GM21360 (cell line): ENCODE results near the gene DMAC2.
A peak's percentile ranks its signal among the peaks of the same experiment; 100 is the strongest.
"Not testable (repeated sequence)": the region's sequence is repeated elsewhere in the genome, so short reads cannot be mapped to it uniquely, and the experiment has no call there.

ENCODE experiments used
- ATAC-seq: cut with Tn5 transposase; IDR thresholded peaks from one replicate; pipeline ENCODE4 v1.9.1; 2021; ENCODE audit warnings: mild to moderate bottlenecking, moderate library complexity; ENCODE audit not compliant: unreplicated experiment

DMAC2 gene

DNA sequence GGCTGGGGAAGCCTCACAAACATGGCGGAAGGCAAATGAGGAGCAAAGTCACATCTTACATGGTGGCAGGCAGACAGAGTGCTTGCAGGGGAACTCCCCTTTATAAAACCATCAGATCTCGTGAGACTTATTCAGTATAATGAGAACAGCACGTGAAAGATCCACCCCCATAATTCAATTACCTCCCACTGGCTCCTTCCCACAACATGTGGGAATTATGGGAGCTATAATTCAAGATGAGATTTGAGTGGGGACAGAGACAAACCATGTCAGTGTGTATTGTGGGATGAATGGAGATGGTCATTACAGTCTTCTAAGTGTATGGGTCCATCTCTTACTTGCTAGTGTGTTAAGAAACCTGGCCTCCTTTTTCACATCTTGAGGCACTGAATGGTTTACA is 37.7 kb downstream of the DMAC2 start:
- ATAC-seq, result no peak

GRCh38 chr19:41401483-41401882 is 38.2 kb downstream of the DMAC2 start:
- no peak for ATAC-seq

DNA sequence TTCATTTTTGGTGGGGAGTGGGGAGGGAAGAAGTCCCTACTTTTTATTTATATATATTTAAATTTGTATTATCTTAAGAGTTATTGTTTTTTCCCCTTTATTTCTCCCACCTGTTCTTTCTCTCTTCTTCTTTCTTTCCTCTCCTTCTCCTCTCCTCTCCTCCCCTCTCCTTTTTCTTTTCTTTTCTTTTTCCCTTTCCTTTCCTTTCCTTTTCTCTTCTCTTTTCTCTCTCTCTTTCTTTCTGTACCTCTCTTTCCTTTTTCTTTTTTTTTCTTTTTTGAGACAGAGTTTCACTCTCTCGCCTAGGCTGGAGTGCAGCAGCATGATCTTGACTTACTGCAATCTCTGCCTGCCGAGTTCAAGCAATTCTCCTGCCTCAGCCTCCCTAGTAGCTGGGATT is 40.2 kb downstream of the DMAC2 start:
- ATAC-seq, result no peak

DNA sequence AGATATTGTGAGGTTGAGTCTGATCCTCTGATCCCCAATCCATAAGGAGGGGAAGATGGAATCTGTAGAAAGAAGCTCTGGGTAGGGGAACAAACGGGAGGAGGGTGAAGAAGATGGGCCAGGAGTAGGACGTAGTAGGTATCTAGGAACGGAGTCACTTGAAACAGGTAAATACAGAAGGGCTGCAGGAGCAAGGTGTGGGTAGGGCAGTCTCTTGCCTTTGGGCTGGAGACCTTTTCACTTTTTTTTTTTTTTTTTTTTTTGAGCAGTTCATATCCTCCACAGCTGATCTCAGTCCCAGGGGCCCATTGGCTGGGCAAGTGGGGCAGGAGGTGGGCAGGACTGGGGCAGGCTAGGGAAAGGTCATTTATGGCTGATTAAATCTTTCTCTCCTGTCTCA is 40.6 kb downstream of the DMAC2 start:
- no peak for ATAC-seq

DNA sequence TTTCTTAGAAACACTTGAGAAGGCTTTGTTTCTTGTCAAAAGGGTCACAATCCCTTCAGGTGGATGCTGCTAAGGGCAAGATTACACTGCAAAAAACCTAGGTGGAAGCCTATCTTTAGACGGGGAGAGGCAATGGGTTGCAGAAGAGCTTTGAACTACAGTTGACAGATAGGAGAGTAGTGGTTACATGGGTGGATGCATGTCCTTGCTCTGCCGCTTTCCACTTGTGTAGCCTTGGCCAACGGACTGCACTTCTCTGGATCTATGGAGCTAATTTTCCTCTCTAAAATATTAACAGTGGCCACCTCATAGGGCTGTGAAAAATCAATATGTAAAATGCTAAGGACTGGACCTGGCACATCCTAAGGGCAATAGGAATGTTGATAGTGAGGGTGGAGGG is 41.1 kb downstream of the DMAC2 start:
- no peak for ATAC-seq

- ATAC-seq, result no peak
These were observed 41.7 kb downstream of the DMAC2 start for GRCh38 chr19:41398050-41398418.

GRCh38 chr19:41397086-41398049 is 42.3 kb downstream of the DMAC2 start, which contains the start of the genes BCKDHA and EXOSC5:
TSS of gene BCKDHA (plus strand) at chr19:41397818. CDS start at chr19:41397828, 10 bp downstream.
TSS of gene EXOSC5 (minus strand) at chr19:41397359. CDS start at chr19:41397328, 31 bp downstream.
- ATAC-seq, result peak; percentile 78

GRCh38 chr19:41395355-41395754 is 44.4 kb downstream of the DMAC2 start:
- ATAC-seq, result no peak

DNA sequence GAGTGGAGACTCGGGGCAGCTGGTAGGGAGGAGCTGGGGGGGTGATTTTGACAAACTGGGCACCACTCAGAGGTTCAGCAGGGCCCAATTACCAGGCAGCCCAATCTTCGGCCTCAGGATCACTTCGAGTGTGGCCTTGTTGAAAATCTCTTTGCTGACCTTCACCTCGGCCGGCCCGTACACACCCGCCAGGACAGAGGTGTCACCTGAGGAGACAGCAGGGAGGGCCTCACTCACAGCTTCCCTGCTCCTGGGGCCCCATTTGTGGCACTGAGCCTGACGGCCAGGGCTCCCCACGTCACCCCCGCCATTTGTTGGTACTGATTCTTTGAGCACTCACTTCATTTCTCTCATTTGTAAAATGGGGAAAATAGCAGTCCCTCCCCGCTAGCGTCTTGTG is 46.9 kb downstream of the DMAC2 start:
- no peak for ATAC-seq

DNA sequence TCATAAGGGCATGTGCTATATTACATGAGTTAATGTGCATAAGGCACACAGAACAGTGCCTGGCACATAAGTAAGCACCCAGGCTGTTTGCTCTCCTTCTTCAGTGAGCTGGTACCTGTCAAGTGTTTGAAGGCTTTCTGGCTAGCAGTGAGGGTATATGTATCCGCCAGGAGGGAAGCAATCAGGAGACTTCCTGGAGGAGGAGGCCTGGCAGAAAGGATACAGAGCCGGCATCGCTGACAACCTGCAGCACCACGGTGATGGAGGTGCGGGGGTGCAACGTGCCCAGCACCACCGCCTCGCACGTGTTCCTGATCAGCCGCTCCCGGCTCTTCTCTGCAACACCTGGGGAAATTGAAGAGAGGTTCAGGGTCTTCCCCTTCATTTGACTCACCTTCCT is 48.1 kb downstream of the DMAC2 start:
- ATAC-seq, result no peak

DNA sequence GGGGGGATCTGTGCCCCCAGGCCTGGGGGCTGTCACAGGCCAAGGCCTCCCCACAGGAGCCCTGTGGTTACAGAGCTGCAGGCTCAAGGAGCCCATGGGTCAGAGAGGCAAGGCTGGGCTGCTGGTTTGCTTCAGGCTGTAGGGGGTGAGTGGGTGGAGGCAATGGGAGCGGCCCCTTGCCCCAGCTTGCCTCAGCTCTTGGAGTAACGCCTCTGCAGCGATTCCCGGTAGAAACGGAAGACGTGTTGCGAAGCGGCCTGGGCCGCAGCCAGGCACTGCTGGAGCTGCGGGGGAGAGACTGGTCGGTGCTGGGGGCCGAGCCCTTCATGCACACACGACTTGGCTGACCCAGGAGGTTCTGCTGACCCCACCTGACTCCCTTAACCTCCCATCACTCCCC is 53.3 kb downstream of the DMAC2 start:
- no peak for ATAC-seq

- ATAC-seq, result no peak
These were observed 55.4 kb downstream of the DMAC2 start for GRCh38 chr19:41384351-41384750.

- not testable (repeated sequence) for ATAC-seq
These were observed 58.2 kb downstream of the DMAC2 start for GRCh38 chr19:41381536-41381935.
